ENCODE results near the gene CHRDL1.

Gene CHRDL1

GRCh38 chrX:110743679-110744340 lies 51.8 kb downstream of the CHRDL1 start:
- no peak for DNase-seq

GRCh38 chrX:110741213-110741796 lies 54.3 kb downstream of the CHRDL1 start:
- no peak for DNase-seq

GRCh38 chrX:110734894-110735541 lies 60.6 kb downstream of the CHRDL1 start:
- no peak for DNase-seq

DNA sequence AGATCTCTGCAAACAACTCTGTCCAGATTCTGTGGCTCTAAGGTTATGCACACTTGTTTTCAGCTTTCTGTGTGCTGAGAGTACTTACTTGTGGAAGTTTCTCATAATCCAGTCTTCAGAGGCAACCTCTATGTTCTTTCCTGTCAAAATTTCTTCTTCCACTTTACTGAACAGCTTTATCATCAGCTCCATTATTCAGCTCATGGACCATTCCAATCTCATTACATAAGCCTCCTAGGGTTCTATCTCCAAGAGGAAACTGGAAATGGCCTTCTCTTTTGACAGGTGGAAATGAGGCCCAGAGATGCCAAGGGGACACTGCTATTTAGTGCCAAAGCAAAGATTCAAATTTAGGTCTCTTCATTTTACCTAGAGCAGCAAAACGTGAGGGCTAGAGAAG lies 61.3 kb downstream of the CHRDL1 start:
- no peak for DNase-seq

DNA sequence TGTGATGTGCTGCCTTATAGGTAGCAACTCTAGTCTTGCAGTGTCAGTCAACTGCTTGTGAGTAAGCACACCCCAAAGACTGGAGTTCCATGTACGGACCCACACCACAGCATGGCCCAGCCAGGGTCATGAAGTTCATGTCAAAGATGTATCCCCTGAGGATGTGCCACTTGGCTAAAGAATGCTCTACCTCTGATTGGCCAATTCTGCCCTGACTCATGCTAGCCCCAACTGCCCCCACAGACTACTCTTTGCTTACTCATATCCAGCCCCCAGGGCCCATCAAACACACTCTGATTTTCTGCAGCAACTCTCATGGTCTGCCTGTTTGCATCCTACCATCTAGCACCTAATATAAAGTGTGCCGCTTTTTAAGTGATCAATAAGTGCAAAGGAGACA lies 62.5 kb downstream of the CHRDL1 start:
- no peak for DNase-seq

DNA sequence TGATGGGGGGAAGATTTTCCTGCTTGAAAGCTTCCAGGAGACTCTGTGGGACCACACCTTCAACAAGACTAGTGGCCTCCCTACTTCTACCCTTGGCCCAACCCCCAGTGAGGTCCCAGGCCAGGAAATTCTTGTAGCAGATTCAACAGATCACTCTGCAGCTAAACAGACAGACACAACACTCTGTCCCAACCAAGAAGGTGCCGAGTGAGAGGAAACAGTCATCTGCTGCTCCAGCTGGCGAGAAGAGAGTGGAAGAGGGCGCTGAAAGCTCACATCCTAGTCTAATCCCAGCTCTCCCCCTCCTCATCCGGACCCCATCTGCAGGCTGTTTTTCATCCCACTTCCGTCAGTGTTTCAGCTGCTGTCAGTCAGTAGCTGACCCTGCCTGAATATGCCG lies 63.4 kb downstream of the CHRDL1 start:
- DNase-seq: no peak

- DNase-seq: no peak
Observed at GRCh38 chrX:110723844-110724243, 71.8 kb downstream of the CHRDL1 start.

GRCh38 chrX:110722135-110722534 lies 73.5 kb downstream of the CHRDL1 start:
- DNase-seq: no peak

- no peak for DNase-seq
Observed at GRCh38 chrX:110713666-110714065, 82.0 kb downstream of the CHRDL1 start.

- DNase-seq: no peak
Observed at GRCh38 chrX:110706446-110706845, 89.2 kb downstream of the CHRDL1 start.

DNA sequence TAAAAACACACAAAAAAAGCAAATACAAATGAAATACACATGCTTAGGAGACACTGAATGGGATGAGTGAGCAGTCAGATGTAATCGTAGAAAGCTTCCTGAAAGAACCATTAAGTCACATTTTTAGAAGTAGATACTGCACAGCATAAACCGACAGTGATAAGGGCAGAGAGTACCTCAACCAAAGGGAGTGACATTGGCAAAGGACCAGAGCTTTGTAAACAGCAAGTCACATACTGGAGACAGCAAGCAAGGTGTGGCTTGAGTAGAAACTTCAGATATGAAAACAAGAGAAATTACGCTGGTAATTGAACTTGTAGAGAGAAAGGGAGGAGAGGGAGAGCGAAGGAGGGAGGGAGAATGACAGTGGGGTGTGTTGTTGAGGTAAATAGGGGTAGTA lies 92.0 kb downstream of the CHRDL1 start:
- DNase-seq: no peak

- no peak for DNase-seq
Observed at GRCh38 chrX:110699109-110699508, 96.5 kb downstream of the CHRDL1 start.

DNA sequence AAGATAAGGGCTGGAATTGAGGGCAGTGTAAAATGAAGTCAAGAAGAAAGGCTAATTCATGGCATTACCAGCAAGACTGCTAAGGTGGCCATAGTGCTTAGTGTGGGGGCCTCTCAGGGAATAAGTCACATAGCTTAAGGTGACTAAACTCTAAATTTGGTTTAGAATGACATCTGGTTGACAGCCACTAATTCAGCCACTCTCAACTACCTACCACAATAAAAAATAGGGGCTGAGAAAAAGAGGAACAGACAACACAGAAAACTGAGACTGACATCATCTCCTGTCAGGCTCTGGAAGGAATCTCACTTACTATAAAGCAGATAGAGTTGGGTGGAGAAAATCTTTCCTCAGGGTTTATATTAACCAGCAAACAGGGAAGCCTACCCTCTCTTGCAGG lies 96.9 kb downstream of the CHRDL1 start:
- DNase-seq: no peak

- no peak for DNase-seq
Observed at GRCh38 chrX:110692866-110693265, 102.8 kb downstream of the CHRDL1 start.

- no peak for DNase-seq
Observed at GRCh38 chrX:110691446-110691845, 104.2 kb downstream of the CHRDL1 start.

DNA sequence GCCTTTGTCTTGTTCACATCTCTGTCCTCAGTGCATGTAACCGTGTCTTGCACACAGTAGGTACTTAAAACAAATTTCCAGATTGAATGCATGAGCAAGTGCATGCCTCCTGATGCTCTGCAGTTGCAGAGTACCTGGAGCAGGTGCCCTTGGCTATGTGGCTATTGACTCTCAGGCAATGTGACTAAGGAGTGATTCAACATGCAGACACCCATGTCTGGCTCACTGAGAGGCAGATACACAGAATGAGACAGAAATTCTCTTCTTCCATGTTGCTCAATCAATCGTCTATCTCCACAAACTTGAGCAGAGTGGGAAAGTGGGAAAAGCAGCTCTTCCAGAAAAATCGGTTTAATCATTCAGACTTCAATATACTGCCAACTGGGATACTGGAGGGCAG lies 111.0 kb downstream of the CHRDL1 start:
- DNase-seq: no peak

DNA sequence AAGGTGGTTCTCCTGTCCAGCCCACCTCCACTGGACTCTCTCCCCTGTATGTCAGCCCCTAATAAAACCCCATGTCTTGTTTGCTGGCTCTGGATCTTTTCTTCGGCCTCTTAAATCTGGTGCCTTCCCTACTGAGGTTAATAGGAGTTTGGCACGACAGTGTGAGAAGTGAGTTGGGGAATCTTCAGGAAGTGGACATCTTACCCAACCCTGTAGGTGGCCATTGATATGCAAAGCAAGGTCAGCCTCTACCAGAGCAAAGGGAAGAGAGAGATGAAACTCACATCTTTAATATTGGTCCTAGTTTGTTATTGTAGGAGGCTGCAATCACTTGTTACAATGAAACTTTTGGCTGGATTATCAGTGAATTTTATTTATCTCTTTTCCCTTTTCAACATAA lies 111.7 kb downstream of the CHRDL1 start:
- no peak for DNase-seq

GRCh38 chrX:110678591-110678990 lies 117.0 kb downstream of the CHRDL1 start:
- DNase-seq: no peak

DNA sequence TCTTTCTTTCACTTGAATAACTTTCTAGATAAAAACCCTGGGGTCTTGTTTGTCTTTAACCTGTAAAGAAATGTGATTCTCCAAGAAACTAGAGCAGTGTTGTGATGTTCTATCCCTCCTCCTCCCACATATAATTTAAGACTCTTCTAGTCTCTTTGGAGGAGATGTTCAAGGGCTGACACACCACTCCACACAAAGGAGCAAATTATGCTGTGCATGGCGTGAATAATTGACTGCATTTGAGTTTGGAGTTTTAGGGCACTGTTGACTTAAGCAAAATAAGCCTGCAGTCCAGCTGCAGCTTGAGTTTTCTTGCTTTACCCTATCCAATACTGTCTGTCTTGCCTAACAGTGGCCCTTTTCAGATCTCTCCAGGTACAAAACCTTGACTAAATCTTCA lies 119.7 kb downstream of the CHRDL1 start:
- no peak for DNase-seq

DNA sequence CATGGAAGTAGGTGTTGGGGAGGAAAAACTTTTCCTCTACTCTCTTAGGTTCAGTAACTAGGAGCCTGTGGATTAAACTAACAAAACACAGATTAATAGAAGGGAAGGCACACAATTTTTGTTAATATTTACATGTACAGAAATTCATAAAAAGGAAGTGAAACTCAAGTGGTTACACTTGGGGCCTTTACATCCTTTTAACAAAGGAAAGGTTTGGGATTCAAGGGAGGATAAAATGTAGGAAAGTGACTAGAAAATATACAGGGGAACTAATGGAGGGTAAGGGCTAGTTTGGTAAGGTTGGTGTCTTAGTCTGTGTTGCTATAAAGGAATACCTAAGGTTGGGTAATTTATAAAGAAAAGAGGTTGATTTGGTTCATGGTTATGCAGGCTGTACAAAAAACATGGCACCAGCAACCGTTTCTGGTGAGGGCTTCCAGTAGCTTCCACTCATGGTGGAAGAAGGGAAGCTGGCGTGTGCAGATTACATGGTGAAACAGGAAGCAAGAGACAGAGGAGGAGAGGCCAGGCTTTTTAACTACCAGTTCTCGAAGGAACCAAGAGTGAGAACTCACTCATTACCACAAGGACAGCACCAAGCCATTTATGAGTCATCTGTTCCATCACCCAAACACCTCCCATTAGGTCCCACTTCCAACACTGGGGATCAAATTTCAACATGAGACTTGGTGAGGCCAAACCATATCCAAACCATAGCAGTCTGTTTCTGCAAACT lies 124.4 kb downstream of the CHRDL1 start:
- DNase-seq: no peak

DNA sequence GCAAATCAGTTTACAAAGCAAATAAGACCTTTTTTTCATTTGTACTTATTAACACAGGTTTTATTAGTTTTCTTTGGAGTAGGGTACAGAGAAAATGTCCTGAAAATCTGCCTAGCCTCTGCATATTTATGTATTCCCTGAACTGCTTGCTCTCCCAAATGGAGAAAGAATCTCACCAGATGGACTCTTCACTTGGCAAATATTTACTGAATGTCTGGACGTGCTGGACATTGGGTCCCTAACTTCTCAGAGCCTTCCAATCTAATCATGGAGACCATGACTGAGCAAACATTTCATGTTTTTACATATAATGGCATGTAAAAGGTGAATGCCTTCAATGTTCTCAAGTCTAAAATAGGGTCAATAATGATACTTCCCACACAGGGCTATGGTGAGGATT lies 126.0 kb downstream of the CHRDL1 start:
- no peak for DNase-seq

GRCh38 chrX:110667706-110668105 lies 127.9 kb downstream of the CHRDL1 start:
- no peak for DNase-seq

GRCh38 chrX:110665223-110666002 lies 130.2 kb downstream of the CHRDL1 start:
- no peak for DNase-seq
